ENCODE results near the gene EIF5A2. TPM values are rescaled to one million over a fixed set of nuclear protein-coding genes. Genes with fewer than 3 reads are reported as not detected.
"Not testable (repeated sequence)": the region's sequence is repeated elsewhere in the genome, so short reads cannot be mapped to it uniquely, and the experiment has no call there.

The EIF5A2 gene
- total and polyA plus RNA-seq, 7 donors = 1.4 to 10.5 (median 7.2) TPM

GRCh38 chr3:170899455-170899854 lies 9.0 kb downstream of the EIF5A2 start:
- Histone ChIP-seq H3K36me3 (no peaks in the 10 kb centered on the region), H3K4me1 (no peaks in the 10 kb centered on the region), H3K9me3 (no peaks in the 10 kb centered on the region), H3K27ac (no peak overlapping the region), H3K27me3 (no peaks in the 10 kb centered on the region), H3K4me3 (no peak overlapping the region)
- TF ChIP-seq EP300 (IDR thresholded peaks at IDR 0.05) (no peak), POLR2AphosphoS5 (IDR thresholded peaks at IDR 0.05) (no peak)
- WGBS, 2 donors = 98 to 100% methylated on average over 1 of the region's 1 CpG
- no peak for DNase-seq
- intact Hi-C loops (cut with DNase I) = no loop called here

GRCh38 chr3:170897978-170898377 lies 10.5 kb downstream of the EIF5A2 start:
- Histone ChIP-seq H3K9me3 (no peaks in the 10 kb centered on the region), H3K36me3 (no peaks in the 10 kb centered on the region), H3K27me3 (no peaks in the 10 kb centered on the region), H3K4me3 (no peak overlapping the region), H3K27ac (no peak overlapping the region), H3K4me1 (no peaks in the 10 kb centered on the region)
- TF ChIP-seq POLR2AphosphoS5 (IDR thresholded peaks at IDR 0.05) (no peak), CTCF (IDR thresholded peaks at IDR 0.05) (no peak), EP300 (IDR thresholded peaks at IDR 0.05) (no peak), POLR2A (IDR thresholded peaks at IDR 0.05) (no peak)
- intact Hi-C loops (cut with DNase I) = no loop called here
- WGBS, 2 donors = 68 to 88% methylated on average over 2 of the region's 2 CpGs
- no peak for DNase-seq

GRCh38 chr3:170897199-170897598 lies 11.2 kb downstream of the EIF5A2 start:
- WGBS, 2 donors = 94 to 99% methylated on average over 1 of the region's 1 CpG
- H3K9me3 ChIP-seq; H3K36me3 ChIP-seq; H3K27ac ChIP-seq; DNase-seq; H3K27me3 ChIP-seq; H3K4me1 ChIP-seq; intact Hi-C loops (cut with DNase I); H3K4me3 ChIP-seq: not testable (repeated sequence)

GRCh38 chr3:170896781-170897180 lies 11.7 kb downstream of the EIF5A2 start:
- Histone ChIP-seq H3K27ac (no peak overlapping the region), H3K4me3 (no peak overlapping the region), H3K36me3 (no peaks in the 10 kb centered on the region), H3K4me1 (no peaks in the 10 kb centered on the region), H3K9me3 (no peaks in the 10 kb centered on the region), H3K27me3 (no peaks in the 10 kb centered on the region)
- intact Hi-C loops (cut with DNase I) = no loop called here
- TF ChIP-seq POLR2A (IDR thresholded peaks at IDR 0.05) (no peak), POLR2AphosphoS5 (IDR thresholded peaks at IDR 0.05) (no peak), CTCF (IDR thresholded peaks at IDR 0.05) (no peak), EP300 (IDR thresholded peaks at IDR 0.05) (no peak)
- 42 to 82% methylated on average over 1 of the region's 1 CpG for WGBS, 2 donors
- no peak for DNase-seq

- intact Hi-C loops (cut with DNase I); DNase-seq; H3K27me3 ChIP-seq; H3K4me1 ChIP-seq; H3K4me3 ChIP-seq; H3K27ac ChIP-seq; H3K36me3 ChIP-seq; H3K9me3 ChIP-seq: not testable (repeated sequence)
- WGBS, 2 donors = 89 to 96% methylated on average over 6 of the region's 6 CpGs
Measured at GRCh38 chr3:170896333-170896732, 12.1 kb downstream of the EIF5A2 start.

GRCh38 chr3:170893895-170894294 lies 14.5 kb downstream of the EIF5A2 start:
- Histone ChIP-seq H3K4me1 (no peaks in the 10 kb centered on the region), H3K27me3 (no peaks in the 10 kb centered on the region), H3K9me3 (no peaks in the 10 kb centered on the region), H3K36me3 (peaks cover 0 to 6% (median 0%) of the 10 kb centered on the region in 4 donors), H3K4me3 (no peak overlapping the region), H3K27ac (no peak overlapping the region)
- TF ChIP-seq CTCF (IDR thresholded peaks at IDR 0.05) (no peak), POLR2A (IDR thresholded peaks at IDR 0.05) (no peak), POLR2AphosphoS5 (IDR thresholded peaks at IDR 0.05) (no peak), EP300 (IDR thresholded peaks at IDR 0.05) (no peak)
- DNase-seq = no peak
- 98% methylated on average over 8 of the region's 8 CpGs for WGBS, 2 donors
- intact Hi-C loops (cut with DNase I) = no loop called here

Measured in sigmoid colon (tissue), 7 donors.